Activated CD4-positive, alpha-beta T cell treated with anti-CD3 and anti-CD28 coated beads, Interleukin-2, amount 50 U/mL, for 16 hours (primary cell): ENCODE results near the gene ARHGAP30.
A peak's percentile ranks its signal among the peaks of the same experiment; 100 is the strongest.

ENCODE experiments used
- DNase-seq: peaks from one replicate; pipeline ENCODE4 v3.0.0-alpha.2; 2020

ARHGAP30 gene

GRCh38 chr1:161089251-161089924 is 19.7 kb upstream of the ARHGAP30 start, which contains the start of gene NECTIN4:
TSS of gene NECTIN4 (minus strand) at chr1:161089558. CDS start at chr1:161089296, 262 bp downstream.
- no peak for DNase-seq

DNA sequence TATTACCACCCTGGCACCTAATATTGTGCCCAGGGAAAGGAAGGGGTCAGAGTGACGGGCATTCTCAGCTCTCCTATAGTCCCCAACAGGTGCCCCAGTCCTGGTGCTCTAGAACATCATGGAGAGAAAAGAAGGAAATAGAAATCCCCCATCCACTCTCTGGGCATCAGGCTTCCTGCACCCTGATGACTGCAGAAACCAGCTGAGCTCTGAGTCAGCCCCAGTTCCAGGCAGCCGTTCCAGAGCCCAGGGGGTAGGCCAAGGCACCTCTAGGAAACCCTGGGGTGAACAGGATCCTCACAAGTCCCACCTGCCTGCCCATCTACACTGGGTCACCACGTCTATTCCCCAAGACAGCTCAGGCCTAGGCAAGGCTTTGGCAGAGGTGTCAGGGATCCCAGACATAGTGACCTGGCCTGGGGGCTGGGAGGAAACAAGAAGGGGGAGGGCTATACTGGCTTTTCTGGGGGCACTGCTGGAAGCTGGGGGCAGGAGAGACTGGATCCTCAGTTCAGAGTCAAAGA is 19.0 kb upstream of the ARHGAP30 start:
- DNase-seq: no peak

- DNase-seq: no peak
These were observed 16.8 kb upstream of the ARHGAP30 start for GRCh38 chr1:161086457-161086856.

DNA sequence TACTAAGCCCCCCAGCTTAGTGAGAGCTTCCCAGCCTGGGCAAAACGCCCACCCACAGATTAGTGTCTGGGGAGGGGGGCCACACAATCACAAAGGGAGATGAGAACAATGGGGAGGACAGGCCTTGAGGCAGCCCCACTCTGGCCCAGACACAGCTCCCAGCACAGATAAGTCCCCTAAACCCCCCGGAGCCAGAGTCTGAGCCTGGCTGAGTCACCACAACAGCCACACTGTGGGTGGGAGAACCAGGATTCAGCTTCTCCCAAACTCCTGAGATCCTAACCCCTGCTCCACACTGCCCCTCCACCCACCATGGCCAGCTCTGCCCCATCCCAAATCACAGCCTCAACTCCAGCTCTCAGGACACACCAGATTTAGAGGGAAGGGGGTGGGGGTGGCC is 15.5 kb upstream of the ARHGAP30 start:
- DNase-seq: no peak

DNA sequence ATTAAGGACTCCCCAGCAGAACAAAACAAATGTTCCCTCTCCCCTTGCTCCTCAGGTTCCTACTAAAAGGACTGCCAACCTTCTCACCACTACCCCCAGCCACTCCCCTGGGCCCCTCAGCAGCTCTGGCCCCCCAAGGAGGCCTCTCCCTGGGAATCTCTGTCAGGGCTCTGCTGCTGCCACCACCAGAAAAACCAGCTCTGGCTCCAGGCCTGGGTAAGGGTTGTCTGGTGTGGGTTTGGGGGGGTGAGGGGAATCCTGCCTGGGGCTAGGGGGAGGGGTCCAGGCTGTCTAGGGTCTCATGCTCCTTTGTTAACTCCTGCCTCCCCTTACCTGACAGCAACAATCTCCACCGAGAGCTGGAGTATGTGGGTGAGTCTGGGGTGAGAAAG is 14.9 kb upstream of the ARHGAP30 start:
- DNase-seq: no peak

DNA sequence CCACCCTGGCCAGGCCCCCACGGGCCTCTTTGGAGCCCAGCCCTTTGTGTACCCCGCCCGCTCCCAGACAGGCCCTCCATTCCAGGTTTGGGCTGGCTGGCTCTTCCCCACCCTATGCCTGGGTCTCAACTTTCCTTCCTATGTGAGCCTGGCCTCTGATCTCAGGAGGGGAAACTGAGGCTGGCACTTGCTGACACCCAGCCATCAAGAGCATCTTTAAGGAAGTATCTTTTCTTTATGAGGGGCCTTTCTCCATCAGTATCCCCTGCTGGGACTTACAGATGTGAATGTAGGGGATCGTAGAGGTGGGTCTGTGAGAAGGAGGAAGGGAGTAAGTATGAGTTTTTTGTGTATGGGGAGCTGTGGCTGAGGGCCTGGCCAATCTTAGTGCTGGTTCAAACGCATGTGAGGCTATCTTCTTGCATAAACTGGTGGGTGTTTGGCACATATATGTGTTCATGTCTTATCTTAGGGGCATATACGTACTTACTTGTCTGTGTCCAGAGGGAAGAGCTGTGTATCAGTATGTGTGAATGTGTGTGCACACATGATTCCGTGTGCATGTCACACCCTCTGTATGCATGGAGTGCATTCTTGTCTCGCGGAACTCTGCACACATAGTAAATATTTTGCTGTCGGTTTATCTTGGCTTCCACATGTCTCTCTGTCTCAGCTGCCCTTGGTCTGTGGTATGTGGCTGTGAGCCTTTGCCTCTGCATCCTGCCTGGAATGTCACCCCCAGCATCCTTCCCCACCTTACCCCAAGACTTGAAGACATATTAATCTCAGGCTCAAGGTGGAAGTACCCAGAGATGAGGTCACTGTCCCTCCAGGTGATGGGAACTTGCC is 14.3 kb upstream of the ARHGAP30 start:
- DNase-seq: no peak

GRCh38 chr1:161082996-161083747 is 13.5 kb upstream of the ARHGAP30 start:
- DNase-seq: no peak

GRCh38 chr1:161082483-161082882 is 12.8 kb upstream of the ARHGAP30 start:
- DNase-seq: no peak

GRCh38 chr1:161081519-161081918 is 11.8 kb upstream of the ARHGAP30 start:
- no peak for DNase-seq

DNA sequence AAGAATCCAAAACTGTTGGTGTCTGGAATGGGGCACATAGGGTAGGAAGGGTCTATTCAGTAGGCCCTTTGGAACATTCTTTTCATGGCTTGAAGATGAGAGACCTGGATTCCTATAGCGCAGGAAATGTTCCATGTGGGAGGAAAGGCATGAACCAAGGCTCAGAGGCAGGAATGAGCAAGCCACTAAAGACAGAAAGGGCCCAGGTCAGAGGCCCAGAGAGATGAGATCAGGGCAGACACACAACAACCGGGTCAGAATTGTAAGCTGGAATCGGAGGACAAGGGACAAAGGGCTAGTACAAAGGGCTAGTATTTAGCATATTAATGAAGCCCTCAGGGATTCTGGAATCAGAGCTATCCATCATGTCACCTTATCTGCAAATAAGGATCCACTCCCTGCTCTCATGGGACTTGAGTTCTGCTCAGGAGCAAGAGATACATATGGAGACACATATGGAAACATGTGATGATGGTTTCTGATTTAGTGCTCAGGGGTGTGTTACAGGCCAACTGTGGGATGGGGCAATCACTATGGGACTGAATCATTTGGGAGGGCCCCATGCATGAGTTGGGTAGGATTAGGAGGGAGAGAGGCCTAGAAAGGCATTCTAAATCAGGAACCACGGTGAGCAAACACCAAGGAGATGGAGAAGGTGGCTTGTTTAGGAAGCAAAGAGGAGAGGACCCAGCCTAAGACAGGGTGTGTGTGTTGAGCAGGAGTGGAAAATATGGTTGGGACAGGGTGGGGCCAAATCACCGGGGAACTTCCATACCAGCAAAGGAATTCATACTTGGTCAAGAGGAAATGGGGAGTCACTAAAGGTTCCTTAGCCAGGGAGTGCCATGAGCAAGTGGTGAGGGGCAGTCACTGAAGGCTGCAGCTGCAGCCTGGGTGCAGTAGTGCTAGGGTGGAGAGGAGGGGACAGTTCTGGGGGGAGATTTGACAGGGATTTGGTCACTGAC is 11.0 kb upstream of the ARHGAP30 start:
- no peak for DNase-seq

DNA sequence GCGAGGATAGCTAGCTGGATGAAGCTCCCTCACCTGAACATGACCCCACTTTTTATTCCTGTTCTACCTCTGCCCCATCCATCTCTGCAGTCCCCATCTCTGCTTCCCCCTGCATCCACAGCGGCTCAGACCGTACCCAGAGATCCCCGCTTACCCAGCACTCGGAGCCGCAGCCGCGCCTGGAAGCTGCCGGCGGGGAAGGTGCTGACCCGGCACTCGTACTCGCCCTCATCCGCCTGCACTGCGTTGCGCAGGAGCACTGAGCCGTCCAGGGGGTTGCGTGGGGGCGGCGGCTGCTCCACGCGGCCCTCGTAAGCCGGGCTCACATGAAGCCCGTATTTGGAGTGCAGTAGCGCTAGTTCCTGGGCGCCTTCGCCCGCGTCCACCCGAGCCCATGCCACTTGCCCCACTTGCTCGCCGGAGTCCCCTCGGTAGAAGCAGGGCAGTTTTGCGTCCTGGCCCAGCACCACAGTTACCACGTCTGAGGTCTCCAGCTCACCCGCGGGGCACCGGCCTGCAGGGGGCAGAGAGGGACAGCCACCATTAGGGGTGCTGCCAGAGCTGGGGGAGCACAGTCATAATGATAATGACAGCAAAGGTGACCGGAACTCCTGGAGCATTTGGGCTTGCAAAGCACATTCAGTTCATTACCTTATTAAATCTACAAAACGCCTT is 9.9 kb upstream of the ARHGAP30 start:
- peak; percentile 12 for DNase-seq

GRCh38 chr1:161077426-161077825 is 7.7 kb upstream of the ARHGAP30 start:
- DNase-seq: no peak

DNA sequence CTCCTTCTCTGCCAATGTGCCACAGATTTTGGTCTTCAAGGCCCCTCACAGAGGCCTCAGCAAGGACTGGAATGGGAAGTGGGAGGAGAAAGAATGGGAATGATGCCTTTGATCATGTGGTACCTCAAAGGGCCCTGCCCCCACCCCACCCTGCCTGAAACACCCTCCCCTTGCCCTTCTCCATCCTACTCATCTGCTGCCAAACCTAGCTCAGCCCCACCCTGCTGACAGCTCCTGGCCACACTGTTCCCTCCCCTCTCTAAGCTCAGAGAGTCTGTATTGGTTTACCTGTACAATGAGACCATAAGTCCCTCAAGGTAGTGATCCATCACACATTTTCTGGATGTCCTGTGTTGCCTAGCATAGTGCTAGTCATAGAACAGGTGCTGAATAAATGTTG is 6.7 kb upstream of the ARHGAP30 start:
- DNase-seq: no peak

- no peak for DNase-seq
These were observed 5.1 kb upstream of the ARHGAP30 start for GRCh38 chr1:161074676-161075368.

DNA sequence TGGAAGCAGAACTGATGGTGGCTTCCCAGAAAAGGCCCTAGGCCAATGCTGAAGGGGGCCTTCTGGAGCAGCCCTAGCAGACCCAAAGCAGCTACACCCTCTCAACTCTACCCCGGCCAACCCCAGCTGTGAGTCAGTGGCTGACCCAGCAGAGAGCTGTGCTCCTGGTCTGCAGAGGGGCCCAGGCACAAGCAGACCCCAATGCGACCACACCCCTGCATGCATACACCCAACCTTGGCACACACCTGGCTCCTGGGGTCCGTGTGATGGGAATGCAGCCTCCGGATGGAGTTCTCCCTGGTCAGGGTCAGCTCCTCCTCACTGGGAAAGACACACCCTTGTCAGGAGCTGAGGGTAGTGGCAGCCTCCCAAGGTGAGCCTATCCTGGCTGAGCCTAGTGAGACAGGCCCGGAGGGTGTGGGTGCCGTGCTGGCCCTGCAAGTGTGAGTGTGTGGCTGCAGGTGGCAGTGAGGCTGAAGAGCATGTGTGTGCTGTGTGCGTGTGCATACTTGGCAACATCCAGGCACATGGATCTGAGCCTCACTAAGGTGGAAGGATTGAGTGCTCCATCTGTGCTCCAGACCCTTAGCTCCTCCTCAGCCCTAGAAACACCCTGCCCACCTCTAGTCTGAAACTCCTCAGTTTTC is 3.9 kb upstream of the ARHGAP30 start:
- no peak for DNase-seq

DNA sequence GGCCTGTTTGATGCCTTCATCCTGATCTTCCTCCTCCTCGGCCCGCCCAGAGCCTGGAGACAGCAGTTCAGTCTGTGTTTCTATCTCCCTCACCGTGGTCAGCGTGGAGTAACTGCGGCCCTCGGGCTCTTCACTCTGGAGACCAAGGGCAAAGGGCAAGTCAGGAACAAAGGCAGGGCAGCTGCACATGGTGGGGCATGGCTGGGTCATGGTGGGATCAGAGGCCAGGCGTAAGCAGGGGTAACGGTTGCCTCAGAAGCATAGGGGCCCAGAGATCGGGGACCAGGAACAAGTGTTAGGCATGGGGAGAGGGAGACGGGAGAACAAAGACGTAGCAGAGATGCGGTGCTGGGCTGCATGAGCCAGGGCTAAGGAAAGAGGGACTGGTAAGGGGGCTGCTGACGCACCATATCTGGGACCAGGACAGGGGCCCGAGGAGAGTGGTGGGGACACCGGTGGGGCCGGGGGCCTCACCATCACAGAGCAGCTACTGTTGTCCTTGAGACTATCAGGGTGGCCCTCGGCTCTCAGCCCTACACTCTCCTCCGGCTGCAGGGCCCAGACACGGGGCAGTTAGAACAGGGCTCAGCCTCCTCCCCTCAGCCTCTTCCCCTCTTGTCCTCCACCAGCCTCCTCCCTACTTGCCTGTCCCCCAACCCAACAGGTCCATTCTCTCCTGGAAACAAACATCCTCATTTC is 3.2 kb upstream of the ARHGAP30 start:
- no peak for DNase-seq

DNA sequence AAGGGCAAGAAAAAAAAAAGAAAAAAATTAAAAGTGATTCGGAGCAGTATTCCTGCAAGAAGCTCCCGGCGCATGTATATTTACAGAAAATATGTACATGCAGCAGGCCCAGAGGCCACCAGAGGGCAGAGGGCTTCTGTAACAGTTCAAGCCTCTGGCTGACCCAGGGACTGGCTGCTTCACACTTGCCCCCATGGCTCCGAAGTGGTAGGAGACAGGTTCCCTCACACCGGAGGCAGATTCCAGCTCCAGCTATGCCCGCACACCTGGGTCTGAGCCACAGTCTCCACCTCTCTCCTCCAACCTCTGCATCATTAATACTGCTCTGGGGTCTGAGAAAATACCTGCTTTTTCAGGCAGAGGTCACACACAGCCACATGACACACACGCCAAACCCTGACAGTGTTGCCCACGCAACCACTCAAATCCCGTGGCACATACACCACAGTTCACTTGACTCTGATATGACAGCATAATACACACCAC is 2.2 kb upstream of the ARHGAP30 start:
- DNase-seq: peak; percentile 45

DNA sequence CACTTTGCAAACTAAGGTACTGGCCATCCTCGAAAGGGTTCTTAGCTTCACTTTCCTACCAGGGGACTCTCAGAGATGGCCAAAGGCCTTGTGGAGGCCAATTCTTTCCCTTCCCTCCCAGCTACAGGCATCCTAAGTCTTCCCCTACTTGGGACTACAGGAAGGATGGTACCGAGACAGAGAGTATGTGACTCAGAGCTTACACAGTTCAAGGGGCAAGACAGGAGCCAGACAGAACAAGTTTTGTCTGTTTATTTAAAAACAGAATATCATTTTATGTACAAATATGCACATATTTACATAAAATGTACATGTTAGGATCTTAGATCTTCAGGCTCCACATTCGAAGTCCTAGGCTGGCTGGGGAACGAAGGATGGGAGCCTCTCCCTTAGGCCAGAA is 1.1 kb upstream of the ARHGAP30 start:
- DNase-seq: no peak

DNA sequence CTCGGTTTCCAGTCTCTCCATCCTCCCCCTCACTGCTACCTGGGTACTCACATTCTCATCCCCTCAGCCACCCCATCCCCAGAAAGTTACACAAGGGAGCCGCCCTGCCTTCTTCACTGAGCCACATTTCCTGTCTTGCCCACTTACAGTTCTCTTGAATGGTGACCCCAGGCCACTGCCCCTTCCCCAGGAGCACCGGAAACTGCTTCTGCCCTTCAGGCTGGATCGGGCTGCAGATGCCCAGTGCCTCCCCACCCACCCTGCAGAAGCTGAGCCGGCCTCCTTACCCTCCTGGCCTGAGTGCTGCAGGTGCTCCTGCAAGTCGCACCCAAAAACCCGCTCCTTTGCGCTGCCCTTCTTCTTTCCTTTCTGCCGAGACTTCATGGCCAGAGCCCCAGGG is 450 bp downstream of the ARHGAP30 start:
- DNase-seq: peak; percentile 24
